Neuronal stem cell (in vitro differentiated cells): Measurements from ENCODE around the gene MLST8.
A peak's percentile ranks its signal among the peaks of the same experiment; 100 is the strongest.

Experiments
- DNase-seq: peaks from one replicate; pipeline ENCODE4 v3.0.0-alpha.2; 2013; ENCODE audit warnings: low spot score
- H2AFZ ChIP-seq: one replicate; pipeline ENCODE4 v1.6.1; 2013; ENCODE audit warnings: mild to moderate bottlenecking, low read length, inconsistent platforms
- H2AK5ac ChIP-seq: 2 replicates; pipeline ENCODE4 v1.6.1; 2013; ENCODE audit warnings: low read depth, mild to moderate bottlenecking, inconsistent platforms, low read length, moderate library complexity, mixed read lengths
- H2BK120ac ChIP-seq: 2 replicates; pipeline ENCODE4 v1.6.1; 2013; ENCODE audit warnings: low read depth, mild to moderate bottlenecking, inconsistent platforms, low read length, moderate library complexity, mixed read lengths
- H2BK12ac ChIP-seq: one replicate; pipeline ENCODE4 v1.6.1; 2013; ENCODE audit warnings: low read length, inconsistent platforms
- H2BK15ac ChIP-seq: 2 replicates; pipeline ENCODE4 v1.6.1; 2013; ENCODE audit warnings: mild to moderate bottlenecking, low read length, inconsistent platforms, mixed read lengths
- H2BK5ac ChIP-seq: one replicate; pipeline ENCODE4 v1.6.1; 2013; ENCODE audit warnings: inconsistent platforms, mild to moderate bottlenecking, low read length, moderate library complexity
- H3K14ac ChIP-seq: one replicate; pipeline ENCODE4 v1.6.1; 2013; ENCODE audit warnings: low read length, inconsistent platforms
- H3K18ac ChIP-seq: 2 replicates; pipeline ENCODE4 v1.6.1; 2013; ENCODE audit warnings: low read length, inconsistent platforms
- H3K23ac ChIP-seq: 2 replicates; pipeline ENCODE4 v1.6.1; 2013; ENCODE audit warnings: low read depth, mild to moderate bottlenecking, mixed read lengths, low read length, inconsistent platforms; ENCODE audit not compliant: poor library complexity
- H3K27ac ChIP-seq: replicated peaks from 3 replicates; pipeline ENCODE4 v1.5.1; 2013; ENCODE audit warnings: low read length, inconsistent platforms
- H3K27me3 ChIP-seq, 3 experiments: 2 replicates each; pipeline ENCODE4 v1.6.1; 2013; ENCODE audit warnings: low read length in 3 of 3, mild to moderate bottlenecking in 2 of 3, inconsistent platforms in 1 of 3, low read depth in 1 of 3, mixed read lengths in 1 of 3, moderate library complexity in 1 of 3; ENCODE audit not compliant: control insufficient read depth in 3 of 3, insufficient read depth in 3 of 3
- H3K36me3 ChIP-seq, 2 donors: replicated peaks in 1 of 2; 2 replicates each; pipeline ENCODE4 v1.6.1; 2013; ENCODE audit warnings: low read length in 2 of 2; ENCODE audit not compliant: control insufficient read depth in 2 of 2, insufficient read depth in 2 of 2
- H3K4ac ChIP-seq: 2 replicates; pipeline ENCODE4 v1.6.1; 2013; ENCODE audit warnings: inconsistent platforms, mild to moderate bottlenecking, low read length, moderate library complexity
- H3K4me1 ChIP-seq, 2 donors: 1 replicate in 1 of 2; 2 replicates in 1 of 2; pipeline ENCODE4 v1.6.1; 2013; ENCODE audit warnings: low read length in 2 of 2, low read depth in 1 of 2; ENCODE audit not compliant: control insufficient read depth in 2 of 2, insufficient read depth in 1 of 2
- H3K4me2 ChIP-seq: one replicate; pipeline ENCODE4 v1.6.1; 2013; ENCODE audit warnings: mild to moderate bottlenecking, low read length, inconsistent platforms; ENCODE audit not compliant: insufficient read depth, poor library complexity, severe bottlenecking
- H3K4me3 ChIP-seq, 2 donors: 2 replicates each; pipeline ENCODE4 v1.5.1; 2013; ENCODE audit warnings: low read length in 2 of 2, mild to moderate bottlenecking in 2 of 2, inconsistent platforms in 1 of 2, moderate library complexity in 1 of 2
- H3K79me1 ChIP-seq: one replicate; pipeline ENCODE4 v1.6.1; 2013; ENCODE audit warnings: low read depth, mild to moderate bottlenecking, inconsistent platforms, low read length, moderate library complexity
- H3K9ac ChIP-seq: one replicate; pipeline ENCODE4 v1.6.1; 2013; ENCODE audit warnings: mild to moderate bottlenecking, low read depth, low read length, inconsistent platforms; ENCODE audit not compliant: poor library complexity
- H3K9me3 ChIP-seq, 2 donors: replicated peaks in 1 of 2; 2 replicates each; pipeline versions ENCODE3 to v1.6.1; 2013; ENCODE audit warnings: low read length in 2 of 2, mild to moderate bottlenecking in 2 of 2, inconsistent platforms in 1 of 2, low read depth in 1 of 2, mixed read lengths in 1 of 2, moderate library complexity in 1 of 2; ENCODE audit not compliant: control insufficient read depth in 2 of 2, insufficient read depth in 1 of 2
- H4K8ac ChIP-seq: one replicate; pipeline ENCODE4 v1.6.1; 2013; ENCODE audit warnings: low read depth, mild to moderate bottlenecking, inconsistent platforms, low read length, moderate library complexity
- H4K91ac ChIP-seq: one replicate; pipeline ENCODE4 v1.6.1; 2013; ENCODE audit warnings: low read length, low read depth, mild to moderate bottlenecking, inconsistent platforms; ENCODE audit not compliant: poor library complexity
- WGBS, 2 donors: extraction: QIAGEN DNeasy Blood & Tissue Kit; methylation state at CpG; one replicate each; pipeline ENCODE4 v1.1.7; 2013; ENCODE audit warnings: missing lambda C conversion rate in 2 of 2, mixed read lengths in 1 of 2; ENCODE audit not compliant: insufficient read length in 2 of 2, insufficient replicate concordance in 1 of 2; ENCODE audit errors: extremely low coverage in 2 of 2; 5-methylcytosine and 5-hydroxymethylcytosine counted together

Gene MLST8

GRCh38 chr16:2208772-2209171 is 3.5 kb downstream of the MLST8 start:
- Histone ChIP-seq H2AK5ac (no peak overlapping the region), H2AFZ (no peak overlapping the region), H3K14ac (no peak overlapping the region), H3K27me3 (no peaks in the 10 kb centered on the region), H3K4me3 (no peak overlapping the region), H3K4ac (no peak overlapping the region), H2BK5ac (no peak overlapping the region), H3K9ac (no peak overlapping the region), H3K18ac (no peak overlapping the region), H3K36me3 (peaks cover 45 to 66% of the 10 kb centered on the region in 2 donors), H4K91ac (no peak overlapping the region), H4K8ac (no peak overlapping the region), H3K27ac (no peak overlapping the region), H3K9me3 (no peaks in the 10 kb centered on the region), H3K4me1 (peaks cover 17 to 18% of the 10 kb centered on the region in 2 donors), H3K79me1 (peaks cover 26% of the 10 kb centered on the region), H3K4me2 (no peak overlapping the region), H2BK12ac (no peak overlapping the region), H2BK120ac (no peak overlapping the region), H2BK15ac (no peak overlapping the region), H3K23ac (no peak overlapping the region)
- no CpG with 5 or more reads among the region's 9 CpGs for WGBS, 2 donors
- no peak for DNase-seq

GRCh38 chr16:2209258-2210008 is 4.2 kb downstream of the MLST8 start:
- no peak overlapping the region for H2AFZ ChIP-seq
- no peak overlapping the region for H2BK5ac ChIP-seq
- H3K4me3 ChIP-seq: no peak overlapping the region
- H2AK5ac ChIP-seq: no peak overlapping the region
- H2BK12ac ChIP-seq: no peak overlapping the region
- H3K9ac ChIP-seq: no peak overlapping the region
- DNase-seq: no peak
- H3K79me1 ChIP-seq: peaks cover 31% of the 10 kb centered on the region
- peak overlapping the region; percentile 11 for H3K4me2 ChIP-seq
- no peaks in the 10 kb centered on the region for H3K9me3 ChIP-seq
- no peak overlapping the region for H4K8ac ChIP-seq
- H3K18ac ChIP-seq: no peak overlapping the region
- H3K14ac ChIP-seq: no peak overlapping the region
- no peaks in the 10 kb centered on the region for H3K27me3 ChIP-seq
- WGBS, 2 donors: no CpG with 5 or more reads among the region's 29 CpGs
- no peak overlapping the region for H2BK15ac ChIP-seq
- peaks cover 45 to 66% of the 10 kb centered on the region in 2 donors for H3K36me3 ChIP-seq
- no peak overlapping the region for H3K27ac ChIP-seq
- H2BK120ac ChIP-seq: no peak overlapping the region
- H3K23ac ChIP-seq: no peak overlapping the region
- no peak overlapping the region for H4K91ac ChIP-seq
- no peak overlapping the region for H3K4ac ChIP-seq
- peaks cover 17 to 18% of the 10 kb centered on the region in 2 donors for H3K4me1 ChIP-seq

GRCh38 chr16:2210009-2210332 is 4.7 kb downstream of the MLST8 start:
- Histone ChIP-seq H3K4me2 (peak overlapping the region; percentile 11), H3K27me3 (no peaks in the 10 kb centered on the region), H3K14ac (no peak overlapping the region), H3K23ac (no peak overlapping the region), H2BK15ac (no peak overlapping the region), H4K91ac (no peak overlapping the region), H3K9ac (no peak overlapping the region), H3K27ac (no peak overlapping the region), H3K79me1 (peaks cover 32% of the 10 kb centered on the region), H2BK12ac (no peak overlapping the region), H3K4ac (no peak overlapping the region), H2AFZ (no peak overlapping the region), H4K8ac (no peak overlapping the region), H3K4me3 (no peak overlapping the region), H2BK5ac (no peak overlapping the region), H3K18ac (no peak overlapping the region), H3K4me1 (peaks cover 16 to 17% of the 10 kb centered on the region in 2 donors), H3K36me3 (peaks cover 45 to 66% of the 10 kb centered on the region in 2 donors), H3K9me3 (no peaks in the 10 kb centered on the region), H2AK5ac (peak overlapping the region; percentile 32), H2BK120ac (no peak overlapping the region)
- no peak for DNase-seq
- no CpG with 5 or more reads among the region's 17 CpGs for WGBS, 2 donors

DNA sequence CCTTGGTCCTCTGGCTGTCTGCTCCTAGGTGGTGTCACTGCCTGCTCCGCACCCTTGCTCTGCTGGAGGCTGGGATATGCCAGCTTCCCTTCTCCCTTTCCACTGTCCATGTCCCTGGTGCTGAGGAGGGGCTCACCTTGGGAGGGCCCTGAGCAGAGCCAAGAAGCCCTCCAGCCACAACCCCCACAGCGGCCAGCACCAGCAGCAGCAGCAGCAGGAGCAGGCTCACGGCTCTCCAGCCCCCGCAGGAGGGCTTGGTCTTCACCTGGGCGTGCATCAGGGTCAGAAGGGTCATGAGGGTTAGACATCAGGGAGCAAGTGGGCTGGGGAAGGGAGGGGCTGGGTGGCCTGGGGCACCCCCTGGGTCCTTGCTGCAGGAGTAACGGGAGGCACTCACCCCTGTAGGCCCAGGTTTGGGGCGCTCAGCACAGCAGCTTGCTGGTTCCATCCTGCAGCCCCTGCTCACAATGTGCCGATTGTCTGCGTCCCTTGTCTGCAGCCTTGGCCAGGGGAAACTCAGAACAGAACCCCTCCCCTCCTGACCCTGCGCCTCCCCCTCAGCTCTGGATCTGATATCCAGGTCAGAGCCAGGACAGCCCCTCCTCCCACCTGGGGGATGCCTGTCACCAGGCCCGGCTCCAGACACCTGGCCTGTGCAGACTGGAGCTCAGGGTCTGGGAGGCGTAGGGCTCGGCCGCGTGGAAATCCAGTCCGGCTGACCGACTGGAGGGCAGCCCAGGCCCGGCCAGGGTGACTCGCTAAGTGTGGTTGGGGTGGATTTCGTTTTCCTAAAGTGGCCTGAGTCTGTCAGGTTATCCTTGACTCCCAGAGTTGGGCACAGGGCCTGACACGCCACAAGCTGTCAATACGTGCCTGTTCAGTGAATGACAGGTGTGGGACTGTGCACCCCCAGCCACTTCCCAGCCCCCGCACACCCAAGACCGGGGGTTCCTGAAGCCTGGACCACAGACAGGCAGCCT is 5.4 kb downstream of the MLST8 start, which contains the start of gene BRICD5:
Gene BRICD5 (minus strand): TSS at position 478 of the 980 bp plus-strand sequence. CDS start 30 bp downstream, at position 448.
- H2BK5ac ChIP-seq: peak within 1 kb of the TSS; percentile 71
- H3K9ac ChIP-seq: peak within 1 kb of the TSS; percentile 17
- H2BK120ac ChIP-seq: no peak within 1 kb of the TSS
- H2AK5ac ChIP-seq: peak within 1 kb of the TSS; percentile 32
- DNase-seq: no peak
- H3K4ac ChIP-seq: no peak within 1 kb of the TSS
- H3K79me1 ChIP-seq: peaks cover 32% of the 10 kb centered on the region
- peak within 1 kb of the TSS; percentile 13 for H3K27ac ChIP-seq
- peak within 1 kb of the TSS; percentile 11 for H3K4me2 ChIP-seq
- peak within 1 kb of the TSS; percentile 73 for H3K23ac ChIP-seq
- H3K4me1 ChIP-seq: peaks cover 16 to 17% of the 10 kb centered on the region in 2 donors
- WGBS, 2 donors: no CpG with 5 or more reads among the region's 24 CpGs
- H3K36me3 ChIP-seq: peaks cover 45 to 66% of the 10 kb centered on the region in 2 donors
- no peaks in the 10 kb centered on the region for H3K27me3 ChIP-seq
- no peak within 1 kb of the TSS for H2AFZ ChIP-seq
- H4K91ac ChIP-seq: no peak within 1 kb of the TSS
- no peak within 1 kb of the TSS for H2BK12ac ChIP-seq
- no peak within 1 kb of the TSS for H4K8ac ChIP-seq
- no peak within 1 kb of the TSS for H3K18ac ChIP-seq
- H2BK15ac ChIP-seq: no peak within 1 kb of the TSS
- no peak within 1 kb of the TSS for H3K14ac ChIP-seq
- H3K4me3 ChIP-seq: no peak within 1 kb of the TSS
- no peaks in the 10 kb centered on the region for H3K9me3 ChIP-seq
